ENCODE measurements around the gene CEP43. TPM values are rescaled to one million over a fixed set of nuclear protein-coding genes. Genes with fewer than 3 reads are reported as not detected.

Gene CEP43
- polyA plus RNA-seq, 2 of the 4 experiments (the other 2 are of a cell fraction): 12.1 to 19.6 TPM

- ATAC-seq: no peak
- H3K9me3 ChIP-seq: no peaks in the 10 kb centered on the region
- TF ChIP-seq RAD21 (conservative IDR thresholded peaks at IDR 0.05 in 1 of 2, IDR thresholded peaks at IDR 0.05 in 1 of 2) (no peak), ZFP36 (IDR thresholded peaks at IDR 0.05; ENCODE audit: borderline replicate concordance, partially characterized antibody) (no peak)
- no peak overlapping the region for H3K4me3 ChIP-seq
- FAIRE-seq: no peak
- DNase-seq (ENCODE audit: low read depth in 1 of 2, low spot score in 1 of 2): no peak
- ChIA-PET CTCF (interaction anchor here (0.6 to 3.2 kb wide), 13 partner anchors 7 to 843 kb away, joined by 3 to 13 read pairs (median 4); no protein-coding TSS in a partner anchor), POLR2A (no interaction called here)
- H3K27ac ChIP-seq: no peak overlapping the region
- 80% methylated on average over 10 of the region's 12 CpGs for WGBS (ENCODE audit: missing lambda C conversion rate)
- no peaks in the 10 kb centered on the region; the same call in 2 of the 3 replicates for H3K4me1 ChIP-seq
- H3K4me2 ChIP-seq: no peak overlapping the region
Observed at GRCh38 chr6:166952121-166952520, 47.1 kb upstream of the CEP43 start.

- ChIA-PET CTCF (interaction anchor here (0.7 to 3.2 kb wide), 5 partner anchors 17 to 200 kb away, joined by 3 to 10 read pairs (median 4); no protein-coding TSS in a partner anchor), POLR2A (no interaction called here)
- FAIRE-seq (no peak), DNase-seq (ENCODE audit: low read depth in 1 of 2, low spot score in 1 of 2) (no peak), ATAC-seq (no peak)
- Histone ChIP-seq H3K4me2 (no peak overlapping the region), H3K4me1 (no peaks in the 10 kb centered on the region; the same call in 2 of the 3 replicates), H3K9me3 (no peaks in the 10 kb centered on the region), H3K27ac (no peak overlapping the region), H3K4me3 (no peak overlapping the region)
- WGBS (ENCODE audit: missing lambda C conversion rate): 89% methylated on average over 15 of the region's 17 CpGs
- TF ChIP-seq ELK1 (IDR thresholded peaks at IDR 0.05; ENCODE audit: low read depth, low read length) (no peak), RFX5 (IDR thresholded peaks at IDR 0.05) (no peak), BHLHE40 (IDR thresholded peaks at IDR 0.05; ENCODE audit: low read depth, low read length) (no peak), ZFP36 (IDR thresholded peaks at IDR 0.05; ENCODE audit: borderline replicate concordance, partially characterized antibody) (no peak), TFCP2L1 (CRISPR knock-in tag; IDR thresholded peaks at IDR 0.05) (no peak), HOXB13 (CRISPR knock-in tag; IDR thresholded peaks at IDR 0.05; ENCODE audit: low read depth) (no peak), CTCF (IDR thresholded peaks at IDR 0.05) (no peak), CBX8 (IDR thresholded peaks at IDR 0.05) (no peak), EP300 (IDR thresholded peaks at IDR 0.05) (no peak), KDM5A (IDR thresholded peaks at IDR 0.05) (no peak), ESRRA (IDR thresholded peaks at IDR 0.05; ENCODE audit: borderline replicate concordance, low read length) (no peak), GATA3 (IDR thresholded peaks at IDR 0.05; ENCODE audit: borderline replicate concordance) (no peak), MYC (IDR thresholded peaks at IDR 0.05; ENCODE audit: borderline replicate concordance, low read length) (no peak), POLR2AphosphoS2 (conservative IDR thresholded peaks at IDR 0.05; ENCODE audit: low read length) (no peak), HOXB5 (CRISPR knock-in tag; IDR thresholded peaks at IDR 0.05) (no peak), SREBF2 (IDR thresholded peaks at IDR 0.05) (no peak), REST (IDR thresholded peaks at IDR 0.05) (no peak)
- TF ChIP-seq, protein P1, sequence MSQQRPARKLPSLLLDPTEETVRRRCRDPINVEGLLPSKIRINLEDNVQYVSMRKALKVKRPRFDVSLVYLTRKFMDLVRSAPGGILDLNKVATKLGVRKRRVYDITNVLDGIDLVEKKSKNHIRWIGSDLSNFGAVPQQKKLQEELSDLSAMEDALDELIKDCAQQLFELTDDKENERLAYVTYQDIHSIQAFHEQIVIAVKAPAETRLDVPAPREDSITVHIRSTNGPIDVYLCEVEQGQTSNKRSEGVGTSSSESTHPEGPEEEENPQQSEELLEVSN (IDR thresholded peaks at IDR 0.05; ENCODE audit: borderline replicate concordance, low read depth): no peak
- TF ChIP-seq, protein P2, sequence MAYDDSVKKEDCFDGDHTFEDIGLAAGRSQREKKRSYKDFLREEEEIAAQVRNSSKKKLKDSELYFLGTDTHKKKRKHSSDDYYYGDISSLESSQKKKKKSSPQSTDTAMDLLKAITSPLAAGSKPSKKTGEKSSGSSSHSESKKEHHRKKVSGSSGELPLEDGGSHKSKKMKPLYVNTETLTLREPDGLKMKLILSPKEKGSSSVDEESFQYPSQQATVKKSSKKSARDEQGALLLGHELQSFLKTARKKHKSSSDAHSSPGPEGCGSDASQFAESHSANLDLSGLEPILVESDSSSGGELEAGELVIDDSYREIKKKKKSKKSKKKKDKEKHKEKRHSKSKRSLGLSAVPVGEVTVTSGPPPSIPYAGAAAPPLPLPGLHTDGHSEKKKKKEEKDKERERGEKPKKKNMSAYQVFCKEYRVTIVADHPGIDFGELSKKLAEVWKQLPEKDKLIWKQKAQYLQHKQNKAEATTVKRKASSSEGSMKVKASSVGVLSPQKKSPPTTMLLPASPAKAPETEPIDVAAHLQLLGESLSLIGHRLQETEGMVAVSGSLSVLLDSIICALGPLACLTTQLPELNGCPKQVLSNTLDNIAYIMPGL (CRISPR knock-in tag; IDR thresholded peaks at IDR 0.05; ENCODE audit: borderline replicate concordance): no peak
Observed at GRCh38 chr6:166952567-166953486, 46.4 kb upstream of the CEP43 start.

Measured in A549 (cell line).